Measurements from ENCODE around the gene MAP2. TPM values are rescaled to one million over a fixed set of nuclear protein-coding genes. Genes with fewer than 3 reads are reported as not detected.

The MAP2 gene
- polyA plus RNA-seq, 1 donor (not counting 4 experiments of a cell fraction or from before 2014, with no cell fraction given): 16.2 TPM

GRCh38 chr2:209472871-209473270 lies 49.0 kb downstream of the MAP2 start:
- no peak for DNase-seq (ENCODE audit: low read depth, low spot score)
- H3K9ac ChIP-seq (ENCODE audit: control insufficient read depth, extremely low read depth, insufficient read depth, low read length): no peak overlapping the region

GRCh38 chr2:209473930-209474419 lies 50.1 kb downstream of the MAP2 start:
- H3K79me2 ChIP-seq (ENCODE audit: control insufficient read depth, insufficient read depth, low read length): no peaks in the 10 kb centered on the region
- no peaks in the 10 kb centered on the region for H3K36me3 ChIP-seq (ENCODE audit: control insufficient read depth in 2 of 2, extremely low read depth in 1 of 2, insufficient read depth in 2 of 2, low read length in 2 of 2)
- dilution Hi-C loops (cut with MboI; ENCODE audit: extremely low pct_ligation_motif_present, low sequenced_read_pairs): no loop called here
- H3K4me3 ChIP-seq (ENCODE audit: control insufficient read depth in 2 of 3, extremely low read depth in 1 of 3, insufficient read depth in 2 of 3, low read depth in 1 of 3, low read length in 3 of 3): no peak overlapping the region
- no peaks in the 10 kb centered on the region for H3K9me3 ChIP-seq (ENCODE audit: control insufficient read depth, low read depth, low read length)
- TF ChIP-seq CTCF (optimal IDR thresholded peaks at IDR 0.05 in 1 of 3, IDR thresholded peaks at IDR 0.05 in 1 of 3, conservative IDR thresholded peaks at IDR 0.05 in 1 of 3; ENCODE audit: extremely low read depth in 1 of 3, insufficient read depth in 2 of 3, low read length in 3 of 3) (no peak), EZH2 (IDR thresholded peaks at IDR 0.05; ENCODE audit: low read length) (no peak)
- DNase-seq (ENCODE audit: low read depth, low spot score) (no peak), FAIRE-seq (peak; percentile 95)
- peak overlapping the region; percentile 30 for H3K4me2 ChIP-seq (ENCODE audit: control insufficient read depth, extremely low read depth, insufficient read depth, low read depth, low read length)
- H2AFZ ChIP-seq (ENCODE audit: control insufficient read depth, low read length): no peak overlapping the region
- no peaks in the 10 kb centered on the region for H3K9me1 ChIP-seq (ENCODE audit: control insufficient read depth, extremely low read depth, insufficient read depth, low read length)
- no peaks in the 10 kb centered on the region for H3K27me3 ChIP-seq (ENCODE audit: control insufficient read depth, extremely low read depth, insufficient read depth, low read length)
- H3K27ac ChIP-seq (ENCODE audit: control insufficient read depth, insufficient read depth, low read length): peak overlapping the region; percentile 49
- no peak overlapping the region for H3K9ac ChIP-seq (ENCODE audit: control insufficient read depth, extremely low read depth, insufficient read depth, low read length)
- H3K4me1 ChIP-seq (ENCODE audit: control insufficient read depth, extremely low read depth, insufficient read depth, low read length): peaks cover 39% of the 10 kb centered on the region
- H4K20me1 ChIP-seq (ENCODE audit: control insufficient read depth, extremely low read depth, insufficient read depth, low read length): no peaks in the 10 kb centered on the region

More at GRCh38 chr2:209472871-209473270, 49.0 kb downstream of the MAP2 start:
- H3K36me3 ChIP-seq (ENCODE audit: control insufficient read depth in 2 of 2, extremely low read depth in 1 of 2, insufficient read depth in 2 of 2, low read length in 2 of 2): no peaks in the 10 kb centered on the region
- H3K9me3 ChIP-seq (ENCODE audit: control insufficient read depth, low read depth, low read length): no peaks in the 10 kb centered on the region
- dilution Hi-C loops (cut with MboI; ENCODE audit: extremely low pct_ligation_motif_present, low sequenced_read_pairs): no loop called here
- peak overlapping the region; percentile 61 for H3K27ac ChIP-seq (ENCODE audit: control insufficient read depth, insufficient read depth, low read length)
- H3K4me3 ChIP-seq (ENCODE audit: control insufficient read depth in 2 of 3, extremely low read depth in 1 of 3, insufficient read depth in 2 of 3, low read depth in 1 of 3, low read length in 3 of 3): no peak overlapping the region
- peaks cover 42% of the 10 kb centered on the region for H3K4me1 ChIP-seq (ENCODE audit: control insufficient read depth, extremely low read depth, insufficient read depth, low read length)
- H3K4me2 ChIP-seq (ENCODE audit: control insufficient read depth, extremely low read depth, insufficient read depth, low read depth, low read length): peak overlapping the region; percentile 2
- H3K9me1 ChIP-seq (ENCODE audit: control insufficient read depth, extremely low read depth, insufficient read depth, low read length): no peaks in the 10 kb centered on the region
- TF ChIP-seq EZH2 (IDR thresholded peaks at IDR 0.05; ENCODE audit: low read length) (no peak), CTCF (optimal IDR thresholded peaks at IDR 0.05 in 1 of 3, IDR thresholded peaks at IDR 0.05 in 1 of 3, conservative IDR thresholded peaks at IDR 0.05 in 1 of 3; ENCODE audit: extremely low read depth in 1 of 3, insufficient read depth in 2 of 3, low read length in 3 of 3) (no peak)
- no peaks in the 10 kb centered on the region for H3K27me3 ChIP-seq (ENCODE audit: control insufficient read depth, extremely low read depth, insufficient read depth, low read length)
- H4K20me1 ChIP-seq (ENCODE audit: control insufficient read depth, extremely low read depth, insufficient read depth, low read length): no peaks in the 10 kb centered on the region
- no peak for FAIRE-seq
- no peaks in the 10 kb centered on the region for H3K79me2 ChIP-seq (ENCODE audit: control insufficient read depth, insufficient read depth, low read length)
- H2AFZ ChIP-seq (ENCODE audit: control insufficient read depth, low read length): no peak overlapping the region
